Testis (tissue), 2 donors: ENCODE results near the gene POLR2J.

Source experiments
- POLR2A ChIP-seq: fragments of 450-650 bp; IDR thresholded peaks from one replicate; pipeline ENCODE4 v1.6.1; 2017; ENCODE audit warnings: antibody characterized with exemption, mild to moderate bottlenecking, moderate library complexity
- TF ChIP-seq, protein P1 (sequence below), 3 experiments: fragments of 450-650 bp in 2 of 3; fragments of 200-600 bp in 1 of 3; sonication (generic) in 1 of 3; IDR thresholded peaks; one replicate each; pipeline ENCODE4 v1.5.1; 2016 to 2019; ENCODE audit warnings: antibody characterized with exemption in 3 of 3, mild to moderate bottlenecking in 2 of 3, moderate library complexity in 1 of 3

DNA sequence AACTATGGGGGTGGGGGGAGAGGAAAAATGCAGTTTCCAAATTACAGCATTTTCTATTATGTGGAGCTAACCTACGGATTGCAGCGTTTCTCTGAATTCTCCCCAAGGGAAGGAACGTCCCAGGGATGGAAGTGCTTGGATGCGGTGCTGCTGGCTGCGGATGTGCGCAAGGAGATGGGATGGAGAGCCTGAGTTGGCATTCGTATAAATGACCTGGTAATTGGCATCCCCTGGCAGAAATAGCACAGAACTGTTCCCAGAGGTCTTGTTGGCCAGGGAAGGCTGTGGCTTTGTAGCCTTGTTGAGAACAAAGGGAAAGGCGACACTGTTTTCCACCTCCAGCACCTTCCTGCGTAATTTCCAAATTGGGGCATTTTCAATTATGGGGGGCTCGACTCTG lies 42.6 kb downstream of the POLR2J start:
- TF ChIP-seq, protein P1, sequence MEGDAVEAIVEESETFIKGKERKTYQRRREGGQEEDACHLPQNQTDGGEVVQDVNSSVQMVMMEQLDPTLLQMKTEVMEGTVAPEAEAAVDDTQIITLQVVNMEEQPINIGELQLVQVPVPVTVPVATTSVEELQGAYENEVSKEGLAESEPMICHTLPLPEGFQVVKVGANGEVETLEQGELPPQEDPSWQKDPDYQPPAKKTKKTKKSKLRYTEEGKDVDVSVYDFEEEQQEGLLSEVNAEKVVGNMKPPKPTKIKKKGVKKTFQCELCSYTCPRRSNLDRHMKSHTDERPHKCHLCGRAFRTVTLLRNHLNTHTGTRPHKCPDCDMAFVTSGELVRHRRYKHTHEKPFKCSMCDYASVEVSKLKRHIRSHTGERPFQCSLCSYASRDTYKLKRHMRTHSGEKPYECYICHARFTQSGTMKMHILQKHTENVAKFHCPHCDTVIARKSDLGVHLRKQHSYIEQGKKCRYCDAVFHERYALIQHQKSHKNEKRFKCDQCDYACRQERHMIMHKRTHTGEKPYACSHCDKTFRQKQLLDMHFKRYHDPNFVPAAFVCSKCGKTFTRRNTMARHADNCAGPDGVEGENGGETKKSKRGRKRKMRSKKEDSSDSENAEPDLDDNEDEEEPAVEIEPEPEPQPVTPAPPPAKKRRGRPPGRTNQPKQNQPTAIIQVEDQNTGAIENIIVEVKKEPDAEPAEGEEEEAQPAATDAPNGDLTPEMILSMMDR (IDR thresholded peaks at IDR 0.05), result no peak
- TF ChIP-seq POLR2A, result no peak
